Liver (tissue), 9 donors: Measurements from ENCODE around the gene ITGB3. TPM values are rescaled to one million over a fixed set of nuclear protein-coding genes. Genes with fewer than 3 reads are reported as not detected.
A peak's percentile ranks its signal among the peaks of the same experiment; 100 is the strongest.

Experiments used
- DNase-seq: peaks from one replicate; pipeline ENCODE4 v3.0.0-alpha.2; 2017; ENCODE audit warnings: low spot score
- H3K27ac ChIP-seq, 2 donors: one replicate each; pipeline ENCODE4 v1.7.0; 2013; ENCODE audit warnings: inconsistent platforms in 2 of 2, low read length in 2 of 2, control low read depth in 1 of 2, low read depth in 1 of 2, mild to moderate bottlenecking in 1 of 2
- H3K27me3 ChIP-seq, 4 donors: one replicate each; pipeline versions ENCODE4 v1.6.1 to v1.7.0; 2013; ENCODE audit warnings: low read length in 3 of 4, inconsistent platforms in 1 of 4, mild to moderate bottlenecking in 1 of 4, moderate library complexity in 1 of 4; ENCODE audit not compliant: control insufficient read depth in 4 of 4, insufficient read depth in 4 of 4
- H3K36me3 ChIP-seq, 4 donors: one replicate each; pipeline versions ENCODE4 v1.6.1 to v1.7.0; 2013; ENCODE audit warnings: low read length in 3 of 4, mild to moderate bottlenecking in 3 of 4, low read depth in 1 of 4, moderate library complexity in 1 of 4; ENCODE audit not compliant: control insufficient read depth in 4 of 4, insufficient read depth in 3 of 4
- H3K4me1 ChIP-seq, 4 donors: one replicate each; pipeline versions ENCODE4 v1.6.1 to v1.7.0; 2013; ENCODE audit warnings: low read length in 3 of 4, mild to moderate bottlenecking in 3 of 4, moderate library complexity in 1 of 4; ENCODE audit not compliant: control insufficient read depth in 4 of 4, insufficient read depth in 4 of 4
- H3K4me3 ChIP-seq, 3 donors: one replicate each; pipeline versions ENCODE4 v1.6.1 to v1.7.0; 2013; ENCODE audit warnings: low read length in 3 of 3, control low read depth in 1 of 3, low read depth in 1 of 3, mild to moderate bottlenecking in 1 of 3
- H3K9ac ChIP-seq, 2 donors: one replicate each; pipeline ENCODE4 v1.7.0; 2013; ENCODE audit warnings: low read length in 2 of 2, mild to moderate bottlenecking in 2 of 2, moderate library complexity in 2 of 2, control low read depth in 1 of 2, low read depth in 1 of 2
- H3K9me3 ChIP-seq, 4 donors: one replicate each; pipeline versions ENCODE4 v1.6.1 to v1.7.0; 2013; ENCODE audit warnings: low read length in 3 of 4; ENCODE audit not compliant: control insufficient read depth in 4 of 4
- ATF3 ChIP-seq: IDR thresholded peaks from 2 replicates; pipeline ENCODE4 v1.6.1; 2016; ENCODE audit warnings: antibody characterized with exemption
- CTCF ChIP-seq: fragments of 150-350 bp; IDR thresholded peaks from 2 replicates; pipeline ENCODE4 v1.5.1; 2017; ENCODE audit warnings: improper control_type of control experiment, low read depth, low read length; ENCODE audit not compliant: missing input control
- EGR1 ChIP-seq, 2 donors: IDR thresholded peaks; 2 replicates each; pipeline ENCODE4 v1.6.1; 2016 to 2018; ENCODE audit warnings: antibody characterized with exemption in 2 of 2, low read depth in 2 of 2
- FOXA1 ChIP-seq: IDR thresholded peaks from 2 replicates; pipeline ENCODE4 v1.6.1; 2016; ENCODE audit warnings: antibody characterized with exemption
- FOXA2 ChIP-seq: IDR thresholded peaks from 2 replicates; pipeline ENCODE4 v1.6.1; 2016; ENCODE audit warnings: antibody characterized with exemption
- GABPA ChIP-seq, 2 donors: IDR thresholded peaks in 1 of 2; conservative IDR thresholded peaks in 1 of 2; 2 replicates each; pipeline ENCODE4 v1.6.1; 2016; ENCODE audit warnings: antibody characterized with exemption in 2 of 2, mild to moderate bottlenecking in 1 of 2, moderate library complexity in 1 of 2
- HNF4A ChIP-seq, 2 donors: conservative IDR thresholded peaks; 2 replicates each; pipeline ENCODE4 v1.6.1; 2016; ENCODE audit warnings: antibody characterized with exemption in 2 of 2, mild to moderate bottlenecking in 2 of 2
- HNF4G ChIP-seq: IDR thresholded peaks from 2 replicates; pipeline ENCODE4 v1.6.1; 2016; ENCODE audit warnings: antibody characterized with exemption
- JUND ChIP-seq, 2 donors: IDR thresholded peaks; 2 replicates each; pipeline ENCODE4 v1.6.1; 2016; ENCODE audit warnings: antibody characterized with exemption in 2 of 2
- MAX ChIP-seq: IDR thresholded peaks from 2 replicates; pipeline ENCODE4 v1.6.1; 2016; ENCODE audit warnings: antibody characterized with exemption
- NR2F2 ChIP-seq: IDR thresholded peaks from 2 replicates; pipeline ENCODE4 v1.6.1; 2016; ENCODE audit warnings: antibody characterized with exemption
- RAD21 ChIP-seq, 2 donors: IDR thresholded peaks; 2 replicates each; pipeline ENCODE4 v1.6.1; 2016; ENCODE audit warnings: antibody characterized with exemption in 2 of 2, mild to moderate bottlenecking in 2 of 2
- REST ChIP-seq: IDR thresholded peaks from 2 replicates; pipeline ENCODE4 v1.6.1; 2016; ENCODE audit warnings: antibody characterized with exemption, mild to moderate bottlenecking
- RXRA ChIP-seq, 2 donors: IDR thresholded peaks; 2 replicates each; pipeline ENCODE4 v1.6.1; 2017 to 2018; ENCODE audit warnings: antibody characterized with exemption in 2 of 2, mild to moderate bottlenecking in 1 of 2
- SP1 ChIP-seq: IDR thresholded peaks from 2 replicates; pipeline ENCODE4 v1.6.1; 2018; ENCODE audit warnings: antibody characterized with exemption, mild to moderate bottlenecking
- TAF1 ChIP-seq: conservative IDR thresholded peaks from 2 replicates; pipeline ENCODE4 v1.6.1; 2016; ENCODE audit warnings: antibody characterized with exemption, mild to moderate bottlenecking
- YY1 ChIP-seq: IDR thresholded peaks from 2 replicates; pipeline ENCODE4 v1.6.1; 2016; ENCODE audit warnings: antibody characterized with exemption, mild to moderate bottlenecking
- ZBTB33 ChIP-seq: IDR thresholded peaks from 2 replicates; pipeline ENCODE4 v1.6.1; 2016; ENCODE audit warnings: antibody characterized with exemption
- WGBS: extraction: QIAGEN DNeasy Blood & Tissue Kit; methylation state at CpG from one replicate; pipeline ENCODE4 v1.1.7; 2013; 5-methylcytosine and 5-hydroxymethylcytosine counted together
- polyA plus RNA-seq, 2 donors: library from polyadenylated mRNA; stranded (reverse) in 1 of 2; unstranded in 1 of 2; fragments of 200-250 nt in 1 of 2; fragments of >200 nt in 1 of 2; fragmentation: Nextera tagmentation in 1 of 2; extraction: Ambion mirVana in 1 of 2; gene quantifications; one replicate each; pipeline versions ENCODE4 v1.2.1 to v1.2.3, GENCODE V29; 2013 to 2015
- total RNA-seq, 2 donors: library from RNA; depleted of rRNA; stranded (reverse); fragments of >200 nt; gene quantifications; one replicate each; pipeline ENCODE4 v1.2.3, GENCODE V29; 2014
- donor health status: healthy.
- donor health status: healthy.
- donor health status: healthy.
- donor health status: healthy.
- donor health status: healthy.

Gene ITGB3
- total and polyA plus RNA-seq, 4 donors = 0.47 to 33.4 (median 3.8) TPM

GRCh38 chr17:47225911-47226688 lies 27.5 kb upstream of the ITGB3 start:
- H3K9me3 ChIP-seq = no peaks in the 10 kb centered on the region
- H3K9ac ChIP-seq = no peak overlapping the region
- H3K4me1 ChIP-seq = peaks cover 3 to 26% (median 12%) of the 10 kb centered on the region in 4 donors
- no peaks in the 10 kb centered on the region for H3K36me3 ChIP-seq
- H3K27me3 ChIP-seq = no peaks in the 10 kb centered on the region
- peak overlapping the region; percentile 65 to 69 for H3K27ac ChIP-seq
- DNase-seq = no peak
- TF ChIP-seq ATF3 (no peak), RAD21 (IDR thresholded peaks at IDR 0.05) (no peak), REST (no peak), GABPA (IDR thresholded peaks at IDR 0.05 in 1 of 2, conservative IDR thresholded peaks at IDR 0.05 in 1 of 2) (no peak), HNF4A (conservative IDR thresholded peaks at IDR 0.05) (no peak), FOXA2 (no peak), MAX (no peak), NR2F2 (no peak), HNF4G (no peak), RXRA (IDR thresholded peaks at IDR 0.05) (no peak), YY1 (no peak), TAF1 (no peak), FOXA1 (no peak), JUND (IDR thresholded peaks at IDR 0.05) (no peak), SP1 (no peak), ZBTB33 (no peak), CTCF (no peak), EGR1 (IDR thresholded peaks at IDR 0.05; ENCODE audit: low read depth in 2 of 2) (no peak)
- 98% methylated on average over 2 of the region's 2 CpGs for WGBS
- no peak overlapping the region for H3K4me3 ChIP-seq
